K562 (cell line): Measurements from ENCODE around the gene RBPJL. TPM values are rescaled to one million over a fixed set of nuclear protein-coding genes. Genes with fewer than 3 reads are reported as not detected.

Experiments
- ARHGAP35 ChIP-seq: fragments of 450-650 bp; IDR thresholded peaks from 2 replicates; pipeline ENCODE4 v1.6.1; 2018; ENCODE audit not compliant: partially characterized antibody
- CBFA2T3 ChIP-seq: fragments of 450-650 bp; IDR thresholded peaks from 2 replicates; pipeline ENCODE4 v1.6.1; 2017
- CEBPB ChIP-seq: fragments of 450-650 bp; IDR thresholded peaks from 2 replicates; pipeline ENCODE4 v1.6.1; 2016; ENCODE audit warnings: missing genetic modification characterization, missing compliant biosample characterization
- CHD1 ChIP-seq: fragments of 200-600 bp; sonication (generic); IDR thresholded peaks from one replicate; pipeline ENCODE4 v1.6.1; 2012; ENCODE audit warnings: mild to moderate bottlenecking, moderate library complexity, low read length, inconsistent platforms
- DACH1 ChIP-seq: fragments of 450-650 bp; IDR thresholded peaks from 2 replicates; pipeline ENCODE4 v1.6.1; 2018; ENCODE audit not compliant: partially characterized antibody
- E2F3 ChIP-seq: fragments of 250-450 bp; sonication (Bioruptor Pico); IDR thresholded peaks from 2 replicates; pipeline ENCODE4 v1.4.0; 2020; ENCODE audit warnings: mild to moderate bottlenecking
- EWSR1 ChIP-seq: fragments of 450-650 bp; IDR thresholded peaks from 2 replicates; pipeline ENCODE4 v1.6.1; 2018; ENCODE audit warnings: borderline replicate concordance, mild to moderate bottlenecking, low read depth, moderate library complexity; ENCODE audit not compliant: partially characterized antibody
- FOXA3 ChIP-seq, 2 experiments: fragments of 450-650 bp in 1 of 2; sonication (generic) in 1 of 2; formaldehyde crosslinking; IDR thresholded peaks in 1 of 2; conservative IDR thresholded peaks in 1 of 2; 2 replicates each; pipeline versions ENCODE4 v1.4.0 to v1.8.0; 2020 to 2022; ENCODE audit warnings: mild to moderate bottlenecking in 2 of 2, missing genetic modification reagents in 1 of 2
- GABPA ChIP-seq: fragments of 200-800 bp; sonication (Bioruptor generic); conservative IDR thresholded peaks from 2 replicates; pipeline ENCODE4 v1.6.1; 2016; ENCODE audit warnings: low read depth, missing genetic modification characterization, missing compliant biosample characterization
- MAFK ChIP-seq: IDR thresholded peaks from 2 replicates; pipeline ENCODE4 v1.6.1; 2011; ENCODE audit warnings: low read length, improper control_type of control experiment
- MTA2 ChIP-seq: fragments of 450-650 bp; IDR thresholded peaks from 2 replicates; pipeline ENCODE4 v1.6.1; 2016; ENCODE audit warnings: low read depth
- NKRF ChIP-seq: fragments of 450-650 bp; IDR thresholded peaks from 2 replicates; pipeline ENCODE4 v1.6.1; 2016; ENCODE audit warnings: borderline replicate concordance
- NR2C2 ChIP-seq, 2 experiments: fragments of 200-800 bp in 1 of 2; sonication (Bioruptor generic) in 1 of 2; sonication (generic) in 1 of 2; formaldehyde crosslinking in 1 of 2; IDR thresholded peaks; 2 replicates each; pipeline versions ENCODE4 v1.6.1 to v1.8.0; 2016 to 2022; ENCODE audit warnings: mild to moderate bottlenecking in 1 of 2, missing compliant biosample characterization in 1 of 2, missing genetic modification characterization in 1 of 2, missing genetic modification reagents in 1 of 2
- SFPQ ChIP-seq: fragments of 200-400 bp; formaldehyde crosslinking; IDR thresholded peaks from 2 replicates; pipeline ENCODE4 v1.6.1; 2017; ENCODE audit warnings: mild to moderate bottlenecking, low read depth, low read length, moderate library complexity
- U2AF2 ChIP-seq: fragments of 200-400 bp; formaldehyde crosslinking; optimal IDR thresholded peaks from 2 replicates; pipeline ENCODE3; 2017; ENCODE audit warnings: low read depth, mild to moderate bottlenecking, low read length
- ZNF134 ChIP-seq: fragments of 250-450 bp; sonication (Bioruptor Pico); conservative IDR thresholded peaks from 2 replicates; pipeline ENCODE4 v1.4.0; 2020
- ZNF507 ChIP-seq: conservative IDR thresholded peaks from 2 replicates; pipeline ENCODE4 v1.6.1; 2017; ENCODE audit warnings: missing genetic modification characterization, missing compliant biosample characterization
- ZSCAN29 ChIP-seq: fragments of 450-650 bp; IDR thresholded peaks from 2 replicates; pipeline ENCODE4 v1.6.1; 2017
- polyA plus RNA-seq, 8 experiments: library from polyadenylated mRNA; depleted of rRNA in 4 of 8; stranded (reverse) in 5 of 8; unstranded in 3 of 8; fragments of >200 nt; fragmentation: Nextera tagmentation in 2 of 8; fragmentation: Illumina TruSeq in 1 of 8; extraction: Ambion mirVana in 2 of 8; extraction: Trizol in 1 of 8; gene quantifications; 2 replicates each; pipeline versions ENCODE4 v1.2.1 to v1.2.3, GENCODE V29; 2011 to 2014; ENCODE audit warnings: inconsistent platforms in 1 of 8, missing spikeins in 1 of 8
- total RNA-seq, 7 experiments: library from RNA; depleted of rRNA in 6 of 7; stranded (reverse); fragments of >200 nt in 6 of 7; fragmentation: Illumina TruSeq in 2 of 7; extraction: Trizol in 2 of 7; gene quantifications; 2 replicates each; pipeline versions ENCODE4 v1.2.1 to v1.2.3, GENCODE V29; 2011 to 2021; ENCODE audit warnings: low replicate concordance in 1 of 7
- TF ChIP-seq, protein P1 (sequence below): sonication (generic); formaldehyde crosslinking; IDR thresholded peaks from 2 replicates; pipeline ENCODE4 v1.8.0; 2022; ENCODE audit warnings: mild to moderate bottlenecking, missing genetic modification reagents
- TF ChIP-seq, protein P2 (sequence below): fragments of 450-650 bp; IDR thresholded peaks from 2 replicates; pipeline ENCODE4 v1.6.1; 2017; ENCODE audit warnings: mild to moderate bottlenecking, moderate library complexity
- TF ChIP-seq, protein P3 (sequence below): sonication (generic); formaldehyde crosslinking; IDR thresholded peaks from 2 replicates; pipeline ENCODE4 v1.8.0; 2022; ENCODE audit warnings: missing genetic modification reagents, mild to moderate bottlenecking, borderline replicate concordance

The RBPJL gene
- total and polyA plus RNA-seq, 9 of the 15 experiments (the other 6 are each of a cell fraction or from before 2014, with no cell fraction given), result not detected

- TF ChIP-seq NKRF, result no peak
- 0 out of 2 replicates have a peak, but pooled peaks have one; percentile 31 for TF ChIP-seq MTA2
- no peak for TF ChIP-seq CEBPB (tag)
- no peak for TF ChIP-seq ARHGAP35
- TF ChIP-seq, protein P1, sequence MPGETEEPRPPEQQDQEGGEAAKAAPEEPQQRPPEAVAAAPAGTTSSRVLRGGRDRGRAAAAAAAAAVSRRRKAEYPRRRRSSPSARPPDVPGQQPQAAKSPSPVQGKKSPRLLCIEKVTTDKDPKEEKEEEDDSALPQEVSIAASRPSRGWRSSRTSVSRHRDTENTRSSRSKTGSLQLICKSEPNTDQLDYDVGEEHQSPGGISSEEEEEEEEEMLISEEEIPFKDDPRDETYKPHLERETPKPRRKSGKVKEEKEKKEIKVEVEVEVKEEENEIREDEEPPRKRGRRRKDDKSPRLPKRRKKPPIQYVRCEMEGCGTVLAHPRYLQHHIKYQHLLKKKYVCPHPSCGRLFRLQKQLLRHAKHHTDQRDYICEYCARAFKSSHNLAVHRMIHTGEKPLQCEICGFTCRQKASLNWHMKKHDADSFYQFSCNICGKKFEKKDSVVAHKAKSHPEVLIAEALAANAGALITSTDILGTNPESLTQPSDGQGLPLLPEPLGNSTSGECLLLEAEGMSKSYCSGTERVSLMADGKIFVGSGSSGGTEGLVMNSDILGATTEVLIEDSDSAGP (CRISPR knock-in tag), result no peak
- TF ChIP-seq MAFK, result no peak
- no peak for TF ChIP-seq ZNF507 (tag)
- TF ChIP-seq NR2C2 (CRISPR knock-in tag; IDR thresholded peaks at IDR 0.05), result no peak
- no peak for TF ChIP-seq NR2C2 (tag; IDR thresholded peaks at IDR 0.05)
- TF ChIP-seq FOXA3 (CRISPR knock-in tag; conservative IDR thresholded peaks at IDR 0.05 in 1 of 2, IDR thresholded peaks at IDR 0.05 in 1 of 2), result no peak
- TF ChIP-seq, protein P2, sequence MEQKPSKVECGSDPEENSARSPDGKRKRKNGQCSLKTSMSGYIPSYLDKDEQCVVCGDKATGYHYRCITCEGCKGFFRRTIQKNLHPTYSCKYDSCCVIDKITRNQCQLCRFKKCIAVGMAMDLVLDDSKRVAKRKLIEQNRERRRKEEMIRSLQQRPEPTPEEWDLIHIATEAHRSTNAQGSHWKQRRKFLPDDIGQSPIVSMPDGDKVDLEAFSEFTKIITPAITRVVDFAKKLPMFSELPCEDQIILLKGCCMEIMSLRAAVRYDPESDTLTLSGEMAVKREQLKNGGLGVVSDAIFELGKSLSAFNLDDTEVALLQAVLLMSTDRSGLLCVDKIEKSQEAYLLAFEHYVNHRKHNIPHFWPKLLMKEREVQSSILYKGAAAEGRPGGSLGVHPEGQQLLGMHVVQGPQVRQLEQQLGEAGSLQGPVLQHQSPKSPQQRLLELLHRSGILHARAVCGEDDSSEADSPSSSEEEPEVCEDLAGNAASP, result no peak
- no peak for TF ChIP-seq EWSR1
- no peak for TF ChIP-seq ZNF134
- TF ChIP-seq U2AF2, result no peak
- no peak for TF ChIP-seq ZSCAN29
- TF ChIP-seq, protein P3, sequence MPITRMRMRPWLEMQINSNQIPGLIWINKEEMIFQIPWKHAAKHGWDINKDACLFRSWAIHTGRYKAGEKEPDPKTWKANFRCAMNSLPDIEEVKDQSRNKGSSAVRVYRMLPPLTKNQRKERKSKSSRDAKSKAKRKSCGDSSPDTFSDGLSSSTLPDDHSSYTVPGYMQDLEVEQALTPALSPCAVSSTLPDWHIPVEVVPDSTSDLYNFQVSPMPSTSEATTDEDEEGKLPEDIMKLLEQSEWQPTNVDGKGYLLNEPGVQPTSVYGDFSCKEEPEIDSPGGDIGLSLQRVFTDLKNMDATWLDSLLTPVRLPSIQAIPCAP (CRISPR knock-in tag), result no peak
- TF ChIP-seq CHD1, result peak; percentile 2
- TF ChIP-seq CBFA2T3, result peak; percentile 81
- no peak for TF ChIP-seq GABPA
- TF ChIP-seq DACH1, result peak; percentile 55
- TF ChIP-seq E2F3, result no peak
- no peak for TF ChIP-seq SFPQ
Measured at GRCh38 chr20:45343532-45344167, 37.0 kb downstream of the RBPJL start (continued).
